ENCODE results near the gene HYCC2. TPM values are rescaled to one million over a fixed set of nuclear protein-coding genes. Genes with fewer than 3 reads are reported as not detected.
A peak's percentile ranks its signal among the peaks of the same experiment; 100 is the strongest.
"Not testable (repeated sequence)": the region's sequence is repeated elsewhere in the genome, so short reads cannot be mapped to it uniquely, and the experiment has no call there.

The HYCC2 gene
- total and polyA plus RNA-seq, 7 donors: 1.7 to 8.6 (median 7.6) TPM

DNA sequence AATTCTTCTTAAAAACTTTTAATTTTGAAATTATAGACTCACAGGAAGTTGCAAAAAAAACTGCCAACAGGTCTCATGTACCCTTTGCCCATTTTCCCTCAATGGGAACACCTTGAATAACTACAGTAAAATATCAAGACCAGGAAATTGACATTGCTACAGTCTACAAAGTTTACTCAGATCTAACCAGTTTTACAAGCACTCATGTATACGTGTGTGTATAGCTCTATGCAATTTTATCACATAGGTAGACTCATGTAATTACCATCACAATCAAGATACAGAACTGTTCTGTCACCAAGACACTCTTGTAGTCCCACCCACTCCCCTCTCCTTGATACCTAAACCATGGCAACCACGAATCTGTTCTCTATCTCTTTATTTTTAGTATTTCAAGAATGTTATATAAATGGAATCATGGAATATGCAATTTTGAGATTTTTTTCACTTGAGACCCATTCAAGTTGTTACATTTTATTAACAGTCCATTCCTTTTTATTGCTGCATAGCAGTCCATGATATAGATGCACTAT is 6.6 kb downstream of the HYCC2 start:
- WGBS, 3 donors: 77 to 85% (median 78%) methylated on average over 2 of the region's 2 CpGs
- H3K4me1 ChIP-seq: peaks cover 33% of the 10 kb centered on the region
- TF ChIP-seq, protein P1, sequence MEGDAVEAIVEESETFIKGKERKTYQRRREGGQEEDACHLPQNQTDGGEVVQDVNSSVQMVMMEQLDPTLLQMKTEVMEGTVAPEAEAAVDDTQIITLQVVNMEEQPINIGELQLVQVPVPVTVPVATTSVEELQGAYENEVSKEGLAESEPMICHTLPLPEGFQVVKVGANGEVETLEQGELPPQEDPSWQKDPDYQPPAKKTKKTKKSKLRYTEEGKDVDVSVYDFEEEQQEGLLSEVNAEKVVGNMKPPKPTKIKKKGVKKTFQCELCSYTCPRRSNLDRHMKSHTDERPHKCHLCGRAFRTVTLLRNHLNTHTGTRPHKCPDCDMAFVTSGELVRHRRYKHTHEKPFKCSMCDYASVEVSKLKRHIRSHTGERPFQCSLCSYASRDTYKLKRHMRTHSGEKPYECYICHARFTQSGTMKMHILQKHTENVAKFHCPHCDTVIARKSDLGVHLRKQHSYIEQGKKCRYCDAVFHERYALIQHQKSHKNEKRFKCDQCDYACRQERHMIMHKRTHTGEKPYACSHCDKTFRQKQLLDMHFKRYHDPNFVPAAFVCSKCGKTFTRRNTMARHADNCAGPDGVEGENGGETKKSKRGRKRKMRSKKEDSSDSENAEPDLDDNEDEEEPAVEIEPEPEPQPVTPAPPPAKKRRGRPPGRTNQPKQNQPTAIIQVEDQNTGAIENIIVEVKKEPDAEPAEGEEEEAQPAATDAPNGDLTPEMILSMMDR (IDR thresholded peaks at IDR 0.05): no peak
- no peak overlapping the region for H3K4me3 ChIP-seq
- no peak for ATAC-seq
- H3K36me3 ChIP-seq (ENCODE audit: insufficient read depth in 1 of 2, low read depth in 1 of 2): peaks cover 0 to 12% of the 10 kb centered on the region in 2 donors
- intact Hi-C loops (cut with DNase I): loop anchor here (5.0 kb wide), 2 partner anchors 112 to 163 kb away; no protein-coding TSS in a partner anchor
- no peaks in the 10 kb centered on the region for H3K27me3 ChIP-seq (ENCODE audit: insufficient read depth in 3 of 3, low read length in 2 of 3)
- H3K9me3 ChIP-seq: no peaks in the 10 kb centered on the region
- DNase-seq: no peak
- no peak overlapping the region for H3K27ac ChIP-seq

DNA sequence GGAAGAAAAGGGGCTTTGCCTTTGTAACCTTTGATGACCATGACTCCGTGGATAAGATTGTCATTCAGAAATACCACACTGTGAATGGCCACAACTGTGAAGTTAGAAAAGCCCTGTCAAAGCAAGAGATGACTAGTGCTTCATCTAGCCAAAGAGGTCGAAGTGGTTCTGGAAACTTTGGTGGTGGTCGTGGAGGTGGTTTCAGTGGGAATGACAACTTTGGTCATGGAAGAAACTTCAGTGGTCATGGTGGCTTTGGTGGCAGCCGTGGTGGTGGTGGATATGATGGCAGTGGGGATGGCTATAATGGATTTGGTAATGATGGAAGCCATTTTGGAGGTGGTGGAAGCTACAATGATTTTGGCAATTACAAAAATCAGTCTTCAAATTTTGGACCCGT is 8.0 kb downstream of the HYCC2 start:
- Histone ChIP-seq H3K36me3 (ENCODE audit: insufficient read depth in 1 of 2, low read depth in 1 of 2) (peaks cover 0 to 16% of the 10 kb centered on the region in 2 donors), H3K4me1 (peaks cover 26% of the 10 kb centered on the region)
- H3K9me3 ChIP-seq; intact Hi-C loops (cut with DNase I); H3K27me3 ChIP-seq (ENCODE audit: insufficient read depth in 3 of 3, low read length in 2 of 3); H3K27ac ChIP-seq; H3K4me3 ChIP-seq; DNase-seq; ATAC-seq: not testable (repeated sequence)
- 90 to 96% (median 92%) methylated on average over 5 of the region's 5 CpGs for WGBS, 3 donors

DNA sequence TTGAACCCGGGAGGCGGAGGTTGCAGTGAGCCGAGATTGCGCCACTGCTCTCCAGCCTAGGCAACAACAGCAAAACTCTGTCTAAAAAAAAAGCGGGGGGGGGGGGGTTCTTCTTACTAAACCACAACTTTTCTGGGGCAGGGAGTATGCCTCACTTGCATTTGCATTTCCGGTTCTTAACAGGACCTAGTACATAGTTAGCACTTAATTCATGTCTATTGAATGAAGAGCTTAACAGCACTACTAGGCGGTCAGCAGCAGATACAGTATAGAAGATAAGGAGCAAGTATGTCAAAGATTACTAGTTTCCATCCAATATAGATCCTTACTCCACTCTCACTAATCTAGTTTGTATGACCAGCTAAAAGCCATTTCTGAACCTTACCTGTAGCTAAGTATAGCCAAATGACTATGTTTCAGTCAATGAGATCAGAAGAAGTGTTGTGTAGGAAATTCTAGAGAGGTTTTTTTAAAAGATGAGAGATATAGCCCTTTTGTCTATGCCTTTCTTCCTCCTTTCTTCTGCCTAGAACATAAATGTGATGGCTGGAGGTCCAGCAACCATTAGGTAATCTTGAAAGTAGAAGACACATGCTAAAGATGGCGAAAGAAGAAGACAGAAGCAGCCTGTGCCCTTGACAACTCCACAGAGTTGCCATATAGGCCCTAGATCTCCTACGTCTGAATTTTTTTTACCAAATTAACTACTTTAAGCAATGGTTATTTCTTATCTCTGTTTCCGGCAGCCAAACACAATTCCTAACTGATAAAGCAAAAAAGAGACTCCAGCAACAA is 11.3 kb downstream of the HYCC2 start:
- DNase-seq: no peak
- Histone ChIP-seq H3K27me3 (ENCODE audit: insufficient read depth in 3 of 3, low read length in 2 of 3) (no peaks in the 10 kb centered on the region), H3K27ac (no peak overlapping the region), H3K4me3 (no peak overlapping the region), H3K36me3 (ENCODE audit: insufficient read depth in 1 of 2, low read depth in 1 of 2) (peaks cover 0 to 20% of the 10 kb centered on the region in 2 donors), H3K9me3 (no peaks in the 10 kb centered on the region), H3K4me1 (peaks cover 20% of the 10 kb centered on the region)
- WGBS, 3 donors: 93 to 95% (median 94%) methylated on average over 10 of the region's 10 CpGs
- intact Hi-C loops (cut with DNase I): no loop called here
- TF ChIP-seq, protein P1 (IDR thresholded peaks at IDR 0.05): no peak
- no peak for ATAC-seq

DNA sequence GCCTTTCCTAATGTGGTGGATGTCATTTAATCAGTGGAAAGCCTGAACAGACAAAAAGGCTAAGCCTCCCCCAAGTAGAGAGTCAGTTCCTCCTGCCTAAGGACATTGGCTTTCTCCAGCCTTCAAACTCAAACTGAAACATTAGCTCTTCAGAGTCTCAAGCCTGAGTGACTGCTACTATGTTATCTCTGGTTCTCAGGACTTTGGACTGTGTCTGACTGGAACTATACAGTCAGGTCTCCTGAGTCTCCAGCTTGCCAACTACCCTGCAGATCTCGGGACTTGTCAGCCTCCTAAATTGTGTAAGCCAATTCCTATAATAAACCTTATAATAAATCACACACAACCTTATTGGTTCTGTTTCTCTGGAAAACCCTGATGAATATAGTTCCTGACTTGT is 12.6 kb downstream of the HYCC2 start:
- H3K36me3 ChIP-seq (ENCODE audit: insufficient read depth in 1 of 2, low read depth in 1 of 2): peaks cover 0 to 25% of the 10 kb centered on the region in 2 donors
- H3K27ac ChIP-seq: no peak overlapping the region
- H3K4me1 ChIP-seq: peaks cover 20% of the 10 kb centered on the region
- intact Hi-C loops (cut with DNase I): no loop called here
- 30 to 55% (median 40%) methylated on average over 1 of the region's 1 CpG for WGBS, 3 donors
- H3K27me3 ChIP-seq (ENCODE audit: insufficient read depth in 3 of 3, low read length in 2 of 3): no peaks in the 10 kb centered on the region
- DNase-seq: no peak
- ATAC-seq: no peak
- H3K9me3 ChIP-seq: no peaks in the 10 kb centered on the region
- TF ChIP-seq, protein P1 (IDR thresholded peaks at IDR 0.05): no peak
- H3K4me3 ChIP-seq: no peak overlapping the region

DNA sequence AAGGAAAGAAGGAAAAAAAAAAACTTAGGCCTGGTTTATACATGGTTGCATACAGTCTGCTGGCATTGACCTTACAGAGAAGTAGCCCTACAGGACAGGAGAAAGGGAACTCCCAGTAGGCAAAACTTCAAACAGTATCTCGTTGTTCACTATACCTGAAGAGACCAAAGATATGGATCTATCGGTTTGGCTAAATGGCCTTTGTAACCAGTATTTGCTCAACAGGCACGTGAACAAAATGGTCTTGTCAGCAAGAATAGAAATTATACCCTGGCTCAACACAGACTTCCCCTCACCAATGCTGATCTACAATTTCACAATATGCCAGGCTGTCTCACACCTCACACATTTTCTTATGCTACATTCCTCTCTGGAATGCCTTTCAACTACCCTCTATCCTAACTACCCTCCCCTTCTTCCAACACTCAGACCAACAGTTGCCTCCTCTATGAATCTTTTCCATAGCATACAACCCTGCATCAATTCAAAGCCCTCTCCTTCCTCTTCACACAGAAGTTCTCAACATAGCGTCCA is 13.7 kb downstream of the HYCC2 start:
- Histone ChIP-seq H3K4me1 (peaks cover 20% of the 10 kb centered on the region), H3K27ac (peak overlapping the region; percentile 60), H3K4me3 (peak overlapping the region; percentile 4), H3K36me3 (ENCODE audit: insufficient read depth in 1 of 2, low read depth in 1 of 2) (peaks cover 0 to 29% of the 10 kb centered on the region in 2 donors), H3K27me3 (ENCODE audit: insufficient read depth in 3 of 3, low read length in 2 of 3) (no peaks in the 10 kb centered on the region), H3K9me3 (no peaks in the 10 kb centered on the region)
- ATAC-seq (peak in 3 of 4 donors; percentile 50 to 53 (median 51)), DNase-seq (no peak)
- TF ChIP-seq, protein P1 (IDR thresholded peaks at IDR 0.05): no peak
- 58 to 83% (median 61%) methylated on average over 4 of the region's 4 CpGs for WGBS, 3 donors
- intact Hi-C loops (cut with DNase I): no loop called here

All from psoas muscle (tissue), 8 donors.